ENCODE measurements around the gene URAD. TPM values are rescaled to one million over a fixed set of nuclear protein-coding genes. Genes with fewer than 3 reads are reported as not detected.
"Not testable (repeated sequence)": the region's sequence is repeated elsewhere in the genome, so short reads cannot be mapped to it uniquely, and the experiment has no call there.

URAD gene, protein sequence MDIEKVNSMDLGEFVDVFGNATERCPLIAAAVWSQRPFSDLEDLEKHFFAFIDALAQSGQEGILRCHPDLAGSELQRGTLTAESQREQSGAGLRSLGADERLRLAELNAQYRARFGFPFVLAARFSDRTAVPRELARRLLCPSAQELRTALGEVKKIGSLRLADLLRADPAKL
- not detected for total RNA-seq

DNA sequence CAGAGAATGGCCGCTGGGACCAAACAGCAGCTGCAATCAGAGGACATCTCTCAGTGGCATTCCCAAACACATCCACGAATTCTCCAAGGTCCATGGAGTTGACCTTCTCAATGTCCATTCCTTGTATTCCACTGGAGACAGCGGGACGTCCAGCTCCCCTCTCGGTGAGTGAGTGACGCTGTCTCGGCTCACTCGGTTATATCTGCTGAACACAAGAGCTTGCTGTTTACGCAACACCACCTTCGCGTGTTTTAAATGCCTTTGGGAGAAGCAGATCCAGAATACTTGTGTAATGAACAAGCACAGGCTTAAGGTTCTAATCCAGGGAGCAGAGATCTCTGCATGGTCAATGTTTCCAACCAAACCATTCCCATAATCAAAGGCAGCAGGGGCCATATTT lies at the start of gene URAD:
TSS of gene URAD (minus strand) at position 174 of the 400 bp plus-strand sequence. CDS start at position 118, 56 bp downstream.
- no peak within 1 kb of the TSS for H3K4me3 ChIP-seq
- no peaks in the 10 kb centered on the region for H3K4me1 ChIP-seq
- TF ChIP-seq, protein P1, sequence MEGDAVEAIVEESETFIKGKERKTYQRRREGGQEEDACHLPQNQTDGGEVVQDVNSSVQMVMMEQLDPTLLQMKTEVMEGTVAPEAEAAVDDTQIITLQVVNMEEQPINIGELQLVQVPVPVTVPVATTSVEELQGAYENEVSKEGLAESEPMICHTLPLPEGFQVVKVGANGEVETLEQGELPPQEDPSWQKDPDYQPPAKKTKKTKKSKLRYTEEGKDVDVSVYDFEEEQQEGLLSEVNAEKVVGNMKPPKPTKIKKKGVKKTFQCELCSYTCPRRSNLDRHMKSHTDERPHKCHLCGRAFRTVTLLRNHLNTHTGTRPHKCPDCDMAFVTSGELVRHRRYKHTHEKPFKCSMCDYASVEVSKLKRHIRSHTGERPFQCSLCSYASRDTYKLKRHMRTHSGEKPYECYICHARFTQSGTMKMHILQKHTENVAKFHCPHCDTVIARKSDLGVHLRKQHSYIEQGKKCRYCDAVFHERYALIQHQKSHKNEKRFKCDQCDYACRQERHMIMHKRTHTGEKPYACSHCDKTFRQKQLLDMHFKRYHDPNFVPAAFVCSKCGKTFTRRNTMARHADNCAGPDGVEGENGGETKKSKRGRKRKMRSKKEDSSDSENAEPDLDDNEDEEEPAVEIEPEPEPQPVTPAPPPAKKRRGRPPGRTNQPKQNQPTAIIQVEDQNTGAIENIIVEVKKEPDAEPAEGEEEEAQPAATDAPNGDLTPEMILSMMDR (IDR thresholded peaks at IDR 0.05): no peak
- TF ChIP-seq POLR2A (IDR thresholded peaks at IDR 0.05): no peak
- no peaks in the 10 kb centered on the region for H3K9me3 ChIP-seq
- no peaks in the 10 kb centered on the region for H3K27me3 ChIP-seq
- H3K36me3 ChIP-seq: no peaks in the 10 kb centered on the region
- intact Hi-C loops (cut with DNase I; ENCODE audit: low total_unique reads): loop anchor here (10.0 kb wide), 1 partner anchor 624 kb away; no protein-coding TSS in a partner anchor
- no peak for DNase-seq
- H3K27ac ChIP-seq: no peak within 1 kb of the TSS

DNA sequence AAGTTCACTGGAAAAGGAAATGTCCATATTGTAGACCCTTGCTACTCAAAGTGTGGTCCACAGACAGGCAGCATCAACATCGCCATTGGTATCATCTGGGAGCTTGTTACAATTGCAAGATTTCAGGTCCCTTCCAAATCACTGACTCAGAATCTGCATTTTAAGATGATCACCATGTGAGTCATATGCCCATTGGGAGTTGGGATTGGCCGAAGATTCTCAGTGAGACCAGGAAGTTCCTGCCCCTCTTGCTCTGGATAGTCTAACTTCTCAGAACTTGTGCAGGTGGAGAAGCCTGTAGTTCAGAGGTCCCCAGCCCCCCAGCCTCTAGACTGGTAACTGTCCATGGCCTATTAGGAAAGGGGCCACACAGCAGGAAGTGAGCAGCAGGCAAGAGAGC lies 48.9 kb upstream of the URAD start:
- TF ChIP-seq, protein P1 (IDR thresholded peaks at IDR 0.05): no peak
- no peak for TF ChIP-seq POLR2A (IDR thresholded peaks at IDR 0.05)
- no peak for DNase-seq
- intact Hi-C loops (cut with DNase I; ENCODE audit: low total_unique reads): no loop called here

DNA sequence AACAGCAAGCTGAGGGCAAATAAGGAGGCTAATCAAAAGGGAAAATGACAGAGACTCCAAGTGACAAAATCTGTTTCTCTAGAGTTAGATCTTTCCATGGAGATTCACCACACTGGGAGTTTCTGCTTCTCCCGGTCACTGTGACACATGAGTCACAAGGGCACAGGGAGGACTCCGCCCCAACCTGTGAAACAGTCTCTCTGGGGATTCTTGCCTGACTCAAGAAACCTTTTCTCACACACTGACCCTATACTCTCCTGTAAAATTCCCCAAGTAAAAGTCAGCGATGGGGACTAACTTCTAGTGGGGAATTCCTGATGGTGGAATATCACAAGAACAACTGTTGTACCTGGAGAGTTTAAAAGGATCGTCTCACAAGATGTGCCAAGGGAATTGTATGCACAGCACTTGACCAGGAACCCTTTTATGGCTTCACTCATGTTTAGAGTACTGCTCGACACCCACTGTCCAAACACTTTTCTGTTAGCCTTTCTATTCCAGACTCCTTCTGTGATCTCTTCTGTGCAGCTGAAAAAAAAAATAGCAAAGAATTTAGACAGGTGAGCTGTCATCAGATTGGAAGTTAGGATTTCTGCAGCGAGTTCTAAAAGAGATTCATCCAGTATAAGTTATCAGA lies 46.8 kb upstream of the URAD start:
- no peaks in the 10 kb centered on the region for H3K27me3 ChIP-seq
- no peaks in the 10 kb centered on the region for H3K9me3 ChIP-seq
- H3K4me3 ChIP-seq: no peak overlapping the region
- DNase-seq: no peak
- no peaks in the 10 kb centered on the region for H3K4me1 ChIP-seq
- H3K36me3 ChIP-seq: no peaks in the 10 kb centered on the region
- no peak overlapping the region for H3K27ac ChIP-seq
- intact Hi-C loops (cut with DNase I; ENCODE audit: low total_unique reads): no loop called here
- no peak for TF ChIP-seq POLR2A (IDR thresholded peaks at IDR 0.05)
- TF ChIP-seq, protein P1 (IDR thresholded peaks at IDR 0.05): no peak

More for the DNA sequence above, 48.9 kb upstream of the URAD start:
- Histone ChIP-seq H3K4me1 (no peaks in the 10 kb centered on the region), H3K36me3 (no peaks in the 10 kb centered on the region), H3K27ac (no peak overlapping the region), H3K4me3 (no peak overlapping the region), H3K27me3 (no peaks in the 10 kb centered on the region), H3K9me3 (no peaks in the 10 kb centered on the region)

DNA sequence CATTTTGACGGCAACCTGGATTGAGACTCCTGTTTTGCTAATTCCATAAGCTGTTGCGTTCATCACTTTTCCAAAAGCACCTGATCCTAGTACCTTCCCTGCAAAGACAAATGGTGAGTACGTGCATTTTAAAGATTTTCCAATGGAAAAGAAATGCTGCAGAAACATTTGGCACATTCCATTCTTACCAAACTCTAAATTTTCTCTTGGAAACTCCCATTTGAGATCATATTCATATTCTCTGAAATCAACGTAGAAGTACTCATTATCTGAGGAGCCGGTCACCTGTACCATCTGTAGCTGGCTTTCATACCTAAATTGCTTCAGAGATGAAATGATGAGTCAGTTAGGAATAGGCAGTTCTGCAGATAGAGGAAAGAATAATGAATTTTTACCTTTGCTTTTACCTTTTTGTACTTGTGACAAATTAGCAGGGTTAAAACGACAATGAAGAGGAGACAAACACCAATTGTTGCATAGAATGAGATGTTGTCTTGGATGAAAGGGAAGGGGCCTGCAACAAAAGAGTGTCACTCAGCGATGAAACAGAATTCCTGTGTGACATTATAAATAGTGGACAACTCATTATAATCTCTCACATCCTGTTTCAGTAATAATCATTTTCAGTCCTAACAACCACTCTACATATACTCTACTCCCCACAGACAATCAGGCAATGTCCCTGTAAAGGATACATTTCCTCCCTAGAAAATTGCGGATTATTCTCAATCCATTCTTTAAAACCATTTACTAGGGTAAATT lies 45.6 kb upstream of the URAD start:
- Histone ChIP-seq H3K27ac (no peak overlapping the region), H3K27me3 (no peaks in the 10 kb centered on the region), H3K9me3 (no peaks in the 10 kb centered on the region), H3K4me1 (no peaks in the 10 kb centered on the region), H3K4me3 (no peak overlapping the region), H3K36me3 (no peaks in the 10 kb centered on the region)
- DNase-seq: no peak
- TF ChIP-seq, protein P1 (IDR thresholded peaks at IDR 0.05): no peak
- TF ChIP-seq POLR2A (IDR thresholded peaks at IDR 0.05): no peak
- intact Hi-C loops (cut with DNase I; ENCODE audit: low total_unique reads): no loop called here

DNA sequence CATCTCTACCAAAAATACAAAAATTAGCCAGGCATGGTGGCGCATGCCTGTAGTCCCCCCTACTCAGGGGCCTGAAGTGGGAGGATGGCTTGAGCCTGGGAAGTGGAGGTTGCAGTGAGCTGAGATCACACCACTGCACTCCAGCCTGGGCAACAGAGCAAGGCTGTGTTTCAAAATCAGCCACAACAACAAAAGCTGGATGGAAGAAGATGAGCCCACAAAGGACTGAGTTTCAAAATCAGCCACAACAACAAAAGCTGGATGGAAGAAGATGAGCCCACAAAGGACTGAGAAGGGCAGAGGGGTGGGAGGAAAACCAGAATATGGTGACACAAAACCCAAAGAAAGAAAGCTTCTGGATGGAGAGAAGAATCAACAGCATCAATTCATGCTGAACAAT lies 43.9 kb upstream of the URAD start:
- intact Hi-C loops (cut with DNase I; ENCODE audit: low total_unique reads); H3K4me1 ChIP-seq; DNase-seq; H3K27ac ChIP-seq; H3K9me3 ChIP-seq; H3K4me3 ChIP-seq; H3K36me3 ChIP-seq; H3K27me3 ChIP-seq: not testable (repeated sequence)
